GM12874 (cell line): ENCODE data around the gene PCDHGB1.
A peak's percentile ranks its signal among the peaks of the same experiment; 100 is the strongest.

Source experiments
- CTCF ChIP-seq: IDR thresholded peaks from 2 replicates; pipeline ENCODE4 v1.5.1; 2011; ENCODE audit warnings: low read depth, mild to moderate bottlenecking, control low read depth, low read length, moderate library complexity; ENCODE audit not compliant: insufficient read depth

PCDHGB1 gene

GRCh38 chr5:141369994-141370848 lies 20.3 kb downstream of the PCDHGB1 start, which contains the start of gene PCDHGB3:
Gene PCDHGB3, plus strand, starts transcription at chr5:141370242. Its CDS starts 153 bp downstream, at chr5:141370395.
- peak; percentile 66 for TF ChIP-seq CTCF

DNA sequence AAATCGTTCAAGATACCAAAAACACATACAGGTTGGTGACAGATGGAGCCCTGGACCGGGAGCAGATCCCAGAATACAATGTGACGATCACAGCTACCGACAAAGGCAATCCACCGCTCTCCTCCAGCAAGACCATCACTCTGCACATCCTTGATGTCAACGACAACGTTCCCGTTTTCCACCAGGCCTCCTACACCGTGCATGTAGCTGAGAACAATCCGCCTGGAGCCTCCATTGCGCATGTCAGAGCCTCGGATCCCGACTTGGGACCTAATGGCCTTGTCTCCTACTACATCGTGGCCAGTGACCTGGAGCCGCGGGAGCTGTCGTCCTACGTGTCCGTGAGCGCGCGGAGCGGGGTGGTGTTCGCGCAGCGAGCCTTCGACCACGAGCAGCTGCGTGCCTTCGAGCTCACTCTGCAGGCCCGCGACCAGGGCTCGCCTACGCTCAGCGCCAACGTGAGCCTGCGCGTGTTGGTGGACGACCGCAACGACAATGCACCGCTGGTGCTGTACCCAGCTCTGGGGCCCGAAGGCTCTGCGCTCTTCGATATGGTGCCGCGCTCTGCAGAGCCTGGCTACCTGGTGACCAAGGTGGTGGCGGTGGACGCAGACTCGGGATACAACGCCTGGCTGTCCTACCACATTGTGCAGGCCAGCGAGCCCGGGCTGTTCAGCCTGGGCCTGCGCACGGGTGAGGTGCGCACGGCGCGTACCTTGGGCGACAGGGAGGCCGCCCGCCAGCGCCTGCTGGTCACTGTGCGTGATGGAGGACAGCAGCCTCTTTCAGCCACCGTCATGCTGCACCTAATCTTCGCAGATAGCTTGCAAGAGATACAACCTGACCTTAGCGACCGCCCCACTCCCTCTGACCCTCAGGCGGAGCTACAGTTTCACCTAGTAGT lies 21.9 kb downstream of the PCDHGB1 start:
- TF ChIP-seq CTCF = no peak

- TF ChIP-seq CTCF = peak; percentile 29; the same call in 1 of the 2 replicates
These were observed 23.9 kb downstream of the PCDHGB1 start, which contains the start of gene PCDHGA6 for GRCh38 chr5:141373673-141374317. Gene PCDHGA6, plus strand, starts transcription at chr5:141373891. Its CDS starts 193 bp downstream, at chr5:141374084.

DNA sequence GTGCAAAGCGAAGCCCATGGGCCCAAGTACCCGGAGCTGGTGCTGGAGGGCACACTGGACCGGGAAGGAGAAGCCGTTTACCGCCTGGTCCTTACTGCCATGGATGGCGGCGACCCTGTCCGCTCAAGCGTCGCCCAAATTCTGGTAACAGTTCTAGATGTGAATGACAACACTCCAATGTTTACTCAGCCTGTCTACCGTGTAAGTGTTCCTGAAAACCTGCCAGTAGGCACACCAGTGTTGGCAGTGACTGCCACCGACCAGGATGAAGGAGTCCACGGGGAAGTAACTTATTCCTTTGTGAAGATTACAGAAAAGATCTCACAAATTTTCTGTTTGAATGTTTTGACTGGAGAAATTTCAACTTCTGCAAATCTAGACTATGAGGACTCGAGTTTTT lies 24.7 kb downstream of the PCDHGB1 start:
- no peak for TF ChIP-seq CTCF

DNA sequence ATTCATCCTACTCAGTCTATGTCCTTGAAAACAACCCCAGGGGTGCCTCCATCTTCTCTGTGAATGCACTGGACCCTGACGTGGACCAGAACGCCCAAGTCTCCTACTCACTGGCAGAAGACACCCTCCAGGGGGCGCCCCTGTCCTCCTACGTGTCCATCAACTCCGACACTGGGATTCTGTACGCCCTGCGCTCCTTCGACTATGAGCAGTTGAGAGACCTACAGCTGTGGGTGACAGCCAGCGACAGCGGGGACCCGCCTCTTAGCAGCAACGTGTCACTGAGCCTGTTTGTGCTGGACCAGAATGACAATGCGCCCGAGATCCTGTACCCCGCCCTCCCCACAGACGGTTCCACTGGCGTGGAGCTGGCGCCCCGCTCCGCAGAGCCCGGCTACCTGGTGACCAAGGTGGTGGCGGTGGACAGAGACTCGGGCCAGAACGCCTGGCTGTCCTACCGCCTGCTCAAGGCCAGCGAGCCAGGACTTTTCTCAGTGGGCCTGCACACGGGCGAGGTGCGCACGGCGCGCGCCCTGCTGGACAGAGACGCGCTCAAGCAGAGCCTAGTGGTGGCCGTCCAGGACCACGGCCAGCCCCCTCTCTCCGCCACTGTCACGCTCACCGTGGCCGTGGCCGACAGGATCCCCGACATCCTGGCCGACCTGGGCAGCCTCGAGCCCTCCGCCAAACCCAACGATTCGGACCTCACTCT lies 25.7 kb downstream of the PCDHGB1 start:
- TF ChIP-seq CTCF = 0 out of 2 replicates have a peak, but pooled peaks have one; percentile 4

- no peak for TF ChIP-seq CTCF
These were observed 32.8 kb downstream of the PCDHGB1 start, which contains the start of gene PCDHGA7 for GRCh38 chr5:141382469-141383294. Gene PCDHGA7, plus strand, starts transcription at chr5:141382742. Its CDS starts 158 bp downstream, at chr5:141382900.
